ENCODE data around the gene CCDC177.

Gene CCDC177

GRCh38 chr14:69528930-69529329 is 45.7 kb downstream of the CCDC177 start:
- DNase-seq (ENCODE audit: low read depth): no peak

DNA sequence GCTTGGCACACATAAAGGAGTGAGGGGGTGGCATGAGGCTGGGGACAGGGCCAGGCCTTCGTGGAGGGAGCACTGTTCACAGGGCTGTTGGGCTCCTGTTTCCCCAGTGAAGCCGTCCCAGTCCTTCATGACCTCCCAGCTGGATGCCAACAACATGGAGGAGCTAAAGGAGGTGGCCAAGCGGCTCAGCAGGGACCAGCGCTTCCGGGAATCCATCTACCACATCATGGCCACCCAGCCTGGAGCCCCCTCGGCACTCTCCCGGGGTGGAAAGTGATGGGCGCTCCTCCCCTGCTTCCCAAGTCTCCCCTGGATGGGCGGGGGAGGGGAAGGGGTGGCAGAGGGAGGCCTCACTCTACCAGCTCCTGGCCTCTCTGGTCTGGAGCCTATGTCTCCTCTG is 46.5 kb downstream of the CCDC177 start:
- no peak for DNase-seq (ENCODE audit: low read depth)

- no peak for DNase-seq (ENCODE audit: low read depth)
These were observed 47.0 kb downstream of the CCDC177 start for GRCh38 chr14:69527635-69528034.

- no peak for DNase-seq (ENCODE audit: low read depth)
These were observed 48.8 kb downstream of the CCDC177 start for GRCh38 chr14:69525896-69526295.

GRCh38 chr14:69522026-69522425 is 52.6 kb downstream of the CCDC177 start:
- no peak for DNase-seq (ENCODE audit: low read depth)

All from activated T-helper 1 cell treated with Interleukin-2 at 50 U/mL for 16 hours (primary cell).